Tibial artery (tissue), 4 donors: ENCODE measurements around the gene SSRP1.
"Not testable (repeated sequence)": the region's sequence is repeated elsewhere in the genome, so short reads cannot be mapped to it uniquely, and the experiment has no call there.

ENCODE experiments used
- DNase-seq, 2 donors: peaks; one replicate each; pipeline ENCODE4 v3.0.0-alpha.2; 2019
- H3K27ac ChIP-seq, 2 donors: fragments of 200-600 bp; sonication (generic) in 1 of 2; 1 replicate in 1 of 2; 2 replicates in 1 of 2; pipeline ENCODE4 v1.5.1; 2018 to 2019; ENCODE audit warnings: mild to moderate bottlenecking in 1 of 2
- H3K27me3 ChIP-seq, 2 donors: fragments of 200-600 bp; sonication (generic) in 1 of 2; one replicate each; pipeline versions ENCODE4 v1.5.1 to v1.6.0; 2016 to 2019
- H3K36me3 ChIP-seq, 3 donors: fragments of 200-600 bp; sonication (generic) in 2 of 3; one replicate each; pipeline ENCODE4 v1.5.1; 2016 to 2019; ENCODE audit warnings: mild to moderate bottlenecking in 2 of 3
- H3K4me1 ChIP-seq, 4 donors: fragments of 200-600 bp; sonication (generic) in 2 of 4; 1 replicate in 3 of 4; 2 replicates in 1 of 4; pipeline ENCODE4 v1.5.1; 2016 to 2019
- H3K4me3 ChIP-seq, 2 donors: fragments of 200-600 bp; sonication (generic) in 1 of 2; 1 replicate in 1 of 2; 2 replicates in 1 of 2; pipeline ENCODE4 v1.5.1; 2018 to 2019; ENCODE audit warnings: mild to moderate bottlenecking in 2 of 2
- H3K9me3 ChIP-seq, 3 donors: fragments of 200-600 bp; sonication (generic) in 1 of 3; one replicate each; pipeline ENCODE4 v1.5.1; 2016 to 2019
- CTCF ChIP-seq, 2 experiments: fragments of 200-600 bp in 1 of 2; fragments of 450-650 bp in 1 of 2; IDR thresholded peaks; one replicate each; pipeline ENCODE4 v1.5.1; 2017 to 2019; ENCODE audit warnings: antibody characterized with exemption in 2 of 2, mild to moderate bottlenecking in 1 of 2, moderate library complexity in 1 of 2
- intact Hi-C: fragments of 100-400 bp; cut with DNase I; formaldehyde crosslinking; loops from one replicate; pipeline ENCODE4 v1.15.0; 2023; ENCODE audit warnings: low total_unique reads

The SSRP1 gene

GRCh38 chr11:57361926-57362325 is 26.2 kb upstream of the SSRP1 start:
- DNase-seq, result no peak
- no peaks in the 10 kb centered on the region for H3K9me3 ChIP-seq
- intact Hi-C loops, result no loop called here
- no peaks in the 10 kb centered on the region for H3K36me3 ChIP-seq
- H3K4me1 ChIP-seq, result peaks cover 0 to 7% (median 0%) of the 10 kb centered on the region in 4 donors
- no peaks in the 10 kb centered on the region for H3K27me3 ChIP-seq
- no peak for TF ChIP-seq CTCF (IDR thresholded peaks at IDR 0.05)
- no peak overlapping the region for H3K27ac ChIP-seq
- no peak overlapping the region for H3K4me3 ChIP-seq

- H3K27me3 ChIP-seq, H3K9me3 ChIP-seq, DNase-seq, H3K4me3 ChIP-seq, H3K4me1 ChIP-seq, intact Hi-C loops, H3K36me3 ChIP-seq, H3K27ac ChIP-seq: not testable (repeated sequence)
Measured at GRCh38 chr11:57361420-57361819, 25.7 kb upstream of the SSRP1 start.

GRCh38 chr11:57360991-57361390 is 25.3 kb upstream of the SSRP1 start:
- Histone ChIP-seq H3K4me3 (no peak overlapping the region), H3K27me3 (no peaks in the 10 kb centered on the region), H3K4me1 (peaks cover 0 to 7% (median 0%) of the 10 kb centered on the region in 4 donors), H3K27ac (no peak overlapping the region), H3K9me3 (no peaks in the 10 kb centered on the region), H3K36me3 (no peaks in the 10 kb centered on the region)
- intact Hi-C loops, result no loop called here
- TF ChIP-seq CTCF (IDR thresholded peaks at IDR 0.05), result no peak
- DNase-seq, result no peak

GRCh38 chr11:57359896-57360690 is 24.4 kb upstream of the SSRP1 start:
- Histone ChIP-seq H3K4me1 (peaks cover 0 to 7% (median 0%) of the 10 kb centered on the region in 4 donors), H3K4me3 (no peak overlapping the region), H3K36me3 (no peaks in the 10 kb centered on the region), H3K27ac (no peak overlapping the region), H3K9me3 (no peaks in the 10 kb centered on the region), H3K27me3 (no peaks in the 10 kb centered on the region)
- intact Hi-C loops, result loop anchor here (10.0 kb wide), 1 partner anchor 515 kb away; no protein-coding TSS in a partner anchor
- TF ChIP-seq CTCF (IDR thresholded peaks at IDR 0.05), result no peak
- DNase-seq, result no peak

- no peak for DNase-seq
- Histone ChIP-seq H3K4me1 (peaks cover 0 to 7% (median 0%) of the 10 kb centered on the region in 4 donors), H3K36me3 (no peaks in the 10 kb centered on the region), H3K9me3 (no peaks in the 10 kb centered on the region), H3K4me3 (no peak overlapping the region), H3K27ac (no peak overlapping the region), H3K27me3 (no peaks in the 10 kb centered on the region)
- intact Hi-C loops, result loop anchor here (10.0 kb wide), 1 partner anchor 515 kb away; no protein-coding TSS in a partner anchor
- no peak for TF ChIP-seq CTCF (IDR thresholded peaks at IDR 0.05)
Measured at GRCh38 chr11:57359396-57359795, 23.7 kb upstream of the SSRP1 start.

- DNase-seq, result no peak
- Histone ChIP-seq H3K36me3 (no peaks in the 10 kb centered on the region), H3K27ac (no peak overlapping the region), H3K4me1 (peaks cover 0 to 7% (median 0%) of the 10 kb centered on the region in 4 donors), H3K27me3 (no peaks in the 10 kb centered on the region), H3K4me3 (no peak overlapping the region), H3K9me3 (no peaks in the 10 kb centered on the region)
- TF ChIP-seq CTCF (IDR thresholded peaks at IDR 0.05), result no peak
- intact Hi-C loops, result loop anchor here (10.0 kb wide), 1 partner anchor 514 kb away; no protein-coding TSS in a partner anchor
Measured at GRCh38 chr11:57358991-57359390, 23.3 kb upstream of the SSRP1 start.
